ENCODE data around the gene NHSL2.

Gene NHSL2

DNA sequence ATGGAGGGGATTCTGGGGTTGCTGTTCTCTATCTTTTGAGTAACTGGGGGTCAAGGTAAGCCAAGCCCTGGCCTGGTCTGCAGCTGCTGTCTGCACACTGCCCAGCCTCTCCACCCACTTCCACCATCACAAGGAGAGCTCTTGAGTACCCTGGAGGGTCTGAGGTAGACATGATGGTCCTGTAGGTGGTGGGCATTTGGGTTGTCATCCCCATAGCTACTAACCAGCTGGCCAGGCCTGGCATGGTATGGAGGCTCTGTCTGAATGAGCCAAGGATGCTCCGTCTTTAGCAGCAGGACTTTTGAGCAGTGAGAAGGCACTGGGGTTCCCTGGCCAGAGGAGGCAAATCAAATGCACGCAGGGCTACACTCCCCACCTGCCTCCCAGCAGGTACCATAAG lies 82.7 kb downstream of the NHSL2 start:
- no peak for DNase-seq

DNA sequence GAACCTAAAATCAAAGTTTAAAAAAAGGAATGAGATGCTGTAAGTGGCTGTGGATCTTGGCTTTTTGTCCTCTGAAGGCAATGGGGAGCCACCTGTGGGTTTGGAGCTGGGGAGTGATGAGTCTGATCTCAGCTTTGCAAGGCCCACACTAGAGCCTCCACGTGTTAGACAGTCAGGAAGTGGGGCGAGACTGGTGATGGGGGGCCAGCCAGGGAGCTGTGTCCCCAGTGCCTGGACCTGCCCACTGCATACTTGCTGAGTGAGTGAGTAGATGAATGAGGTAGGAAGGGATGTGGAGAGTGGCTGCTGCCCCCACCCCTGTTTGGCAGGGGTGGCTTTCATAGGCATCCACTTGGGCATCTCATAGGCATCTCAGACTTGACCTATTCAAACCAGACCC lies 84.0 kb downstream of the NHSL2 start:
- no peak for DNase-seq

DNA sequence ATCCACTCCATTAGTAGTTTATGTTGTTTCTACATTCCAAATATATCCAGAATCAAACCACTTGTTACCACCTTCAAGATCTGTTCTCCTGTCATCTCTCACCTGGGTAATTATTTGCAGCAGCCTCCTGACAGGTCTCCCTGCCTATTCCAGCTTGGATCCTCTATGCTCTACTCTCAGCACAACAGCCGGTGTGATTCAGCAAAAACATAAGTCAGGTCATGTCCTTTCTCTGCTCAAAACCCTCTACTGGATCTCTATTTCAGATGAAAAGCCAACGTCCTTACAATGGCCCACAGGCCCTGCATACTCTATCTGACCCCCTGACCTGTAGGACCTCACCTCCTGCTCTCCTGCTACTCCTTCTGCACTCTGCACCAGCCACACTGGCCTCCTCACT lies 84.5 kb downstream of the NHSL2 start:
- DNase-seq: no peak

DNA sequence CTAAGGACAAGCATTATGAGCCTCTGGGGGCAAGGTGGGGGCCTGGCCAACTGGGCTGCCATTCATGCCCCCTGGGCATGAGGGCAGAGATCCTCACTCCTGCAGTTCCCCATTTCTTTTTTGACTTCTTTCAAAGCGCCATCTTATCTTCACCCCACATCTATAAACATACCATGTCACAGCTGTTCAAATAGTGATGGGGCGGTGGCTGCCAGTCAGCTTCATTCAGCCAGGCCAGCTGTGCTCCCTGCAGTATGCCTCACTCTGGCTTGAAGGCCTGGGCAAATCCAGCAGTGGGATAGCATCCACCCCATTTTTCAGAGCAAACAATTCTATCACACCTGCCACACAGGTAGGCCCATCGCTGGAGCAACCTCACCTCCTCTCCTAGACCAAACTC lies 85.5 kb downstream of the NHSL2 start:
- no peak for DNase-seq

DNA sequence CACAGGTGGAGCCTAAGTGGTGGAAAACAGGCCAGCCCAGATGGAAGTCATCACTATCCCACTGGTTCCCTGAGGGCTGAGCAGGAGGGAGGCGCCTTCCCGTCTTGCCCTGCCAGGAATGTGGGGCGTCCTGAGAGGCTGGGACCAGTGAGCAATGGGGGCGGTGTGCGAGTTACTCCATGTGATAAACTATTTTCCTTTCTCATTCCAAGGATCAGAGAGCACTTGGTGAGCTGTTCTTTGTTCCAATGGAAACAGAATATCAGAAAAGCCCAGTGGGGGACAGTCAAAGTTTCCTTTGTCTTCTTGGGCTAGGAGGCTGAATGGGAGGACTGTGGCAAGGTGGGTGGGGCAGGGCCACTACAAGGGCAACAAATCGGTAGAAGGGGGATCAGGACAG lies 86.2 kb downstream of the NHSL2 start:
- DNase-seq: no peak

DNA sequence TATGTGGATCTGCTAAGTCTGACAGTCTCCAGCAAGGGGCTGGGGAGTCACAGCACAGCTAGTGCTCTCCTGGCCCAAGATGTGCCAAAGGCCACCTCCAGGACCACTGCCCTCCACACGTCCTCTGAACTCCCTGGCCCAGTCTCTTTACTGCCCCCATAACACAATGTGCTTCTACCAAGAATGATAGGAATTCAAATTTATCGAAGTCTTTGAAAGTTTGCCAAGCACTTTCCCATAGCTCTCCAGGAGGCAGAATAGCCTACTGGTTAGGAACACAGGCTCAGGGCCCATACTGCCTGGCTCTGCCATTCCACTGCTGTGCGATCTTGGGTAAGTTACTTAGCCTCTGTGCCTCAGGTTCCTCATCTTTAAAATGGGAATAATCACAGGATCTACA lies 86.7 kb downstream of the NHSL2 start:
- DNase-seq: no peak

DNA sequence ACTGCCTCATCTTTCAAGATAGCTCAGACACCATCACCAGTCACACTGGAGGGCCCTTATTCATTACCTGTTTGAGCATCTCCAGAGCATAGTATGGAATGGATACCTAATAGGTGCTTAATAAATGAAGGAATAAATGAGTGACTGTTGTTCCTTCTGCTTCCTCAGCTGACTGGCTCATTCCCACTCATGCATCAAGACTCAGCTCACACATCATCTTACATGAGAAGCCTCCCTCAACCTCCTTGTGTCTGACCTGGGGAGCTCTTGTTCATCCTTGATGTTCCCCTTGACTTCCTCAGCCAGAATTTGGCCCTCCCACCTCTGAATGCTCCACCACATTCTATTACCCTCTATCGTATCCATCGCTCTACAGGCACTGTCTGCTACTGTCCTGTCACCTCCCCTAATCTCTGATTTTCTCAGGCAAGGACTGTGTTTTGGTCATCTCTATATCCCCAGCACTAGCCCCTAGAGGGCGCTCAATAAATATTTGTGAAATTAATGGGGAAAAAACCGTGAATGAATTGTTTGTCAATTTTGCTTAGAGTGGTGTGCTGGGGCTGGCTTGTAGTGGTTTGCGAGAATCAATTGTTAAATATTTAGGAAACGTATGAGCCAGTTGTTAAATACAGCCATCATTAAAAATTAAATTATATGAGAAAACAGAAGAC lies 88.3 kb downstream of the NHSL2 start:
- DNase-seq: peak; percentile 44

DNA sequence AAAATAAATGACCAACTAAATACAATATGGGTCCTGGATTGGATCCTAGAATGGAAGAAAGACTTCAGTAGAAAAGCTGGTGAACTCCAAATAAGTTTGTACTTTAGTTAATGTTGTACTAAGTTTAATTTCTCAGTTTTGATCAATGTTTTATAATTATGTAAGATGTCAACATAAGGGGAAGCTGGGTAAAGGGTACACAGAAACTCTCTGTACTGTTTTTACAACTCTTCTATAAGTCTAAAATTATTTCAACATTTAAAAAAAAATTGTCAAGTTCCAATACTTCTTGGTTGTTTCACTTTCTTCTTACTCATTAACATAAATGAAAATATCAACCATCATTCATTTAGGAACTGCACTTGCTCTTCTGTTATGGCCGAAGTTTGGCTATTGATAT lies 88.9 kb downstream of the NHSL2 start:
- no peak for DNase-seq

DNA sequence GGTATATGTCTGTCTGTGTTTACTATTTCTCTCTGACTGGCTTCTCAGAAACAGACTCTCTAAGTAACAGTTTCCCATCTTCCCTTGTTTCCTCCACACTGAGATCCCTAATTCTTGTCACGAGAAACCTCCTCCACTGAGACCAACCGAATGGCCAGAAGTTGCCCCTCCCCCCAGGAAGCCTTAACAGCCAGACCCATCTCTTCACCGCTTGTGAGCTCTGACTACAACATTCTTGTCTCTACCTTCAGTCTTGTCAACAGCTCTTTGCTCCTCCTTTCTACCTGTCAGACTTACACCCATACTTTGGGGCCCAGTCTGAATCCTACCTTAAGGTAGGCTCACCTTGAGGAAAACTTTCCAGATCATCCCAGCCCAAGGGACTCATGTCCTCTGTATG lies 90.8 kb downstream of the NHSL2 start:
- DNase-seq: no peak

DNA sequence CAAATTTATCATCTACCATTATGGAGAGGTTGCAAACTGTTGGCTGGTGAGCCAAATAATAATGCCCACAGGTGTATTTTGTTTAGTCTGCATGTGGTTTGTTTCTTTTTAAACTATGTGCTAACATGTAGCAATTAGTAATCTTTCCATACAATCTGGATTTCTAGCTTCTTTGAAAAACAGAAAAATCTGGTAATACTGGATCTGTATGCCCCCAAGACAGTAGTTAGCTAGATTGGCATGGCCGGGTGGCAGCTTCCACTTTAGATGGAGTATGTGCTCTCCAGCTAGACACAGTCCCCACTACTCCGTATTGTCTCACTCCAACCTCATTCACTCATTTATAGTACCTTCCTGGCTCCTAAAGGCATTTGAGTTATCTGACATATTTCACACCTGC lies 91.3 kb downstream of the NHSL2 start:
- no peak for DNase-seq

DNA sequence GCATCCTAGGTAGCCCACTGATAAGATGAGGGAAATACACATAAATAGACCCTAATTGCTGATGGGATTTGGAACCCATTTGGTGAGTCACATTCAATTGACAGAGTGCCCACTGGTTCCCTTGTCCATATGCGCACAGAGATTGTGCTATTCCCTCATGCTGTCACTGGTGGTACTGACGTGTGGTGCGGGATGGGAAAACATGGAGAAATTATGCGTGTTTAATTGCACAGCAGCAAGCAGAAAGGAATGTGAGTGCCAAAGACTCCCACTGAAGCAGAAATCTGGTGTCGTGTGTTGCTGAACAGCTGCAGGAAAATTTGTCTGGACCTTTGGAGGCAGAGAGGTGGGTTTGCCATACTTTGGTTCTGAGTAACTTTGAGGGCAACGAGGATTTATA lies 92.2 kb downstream of the NHSL2 start:
- DNase-seq: no peak

DNA sequence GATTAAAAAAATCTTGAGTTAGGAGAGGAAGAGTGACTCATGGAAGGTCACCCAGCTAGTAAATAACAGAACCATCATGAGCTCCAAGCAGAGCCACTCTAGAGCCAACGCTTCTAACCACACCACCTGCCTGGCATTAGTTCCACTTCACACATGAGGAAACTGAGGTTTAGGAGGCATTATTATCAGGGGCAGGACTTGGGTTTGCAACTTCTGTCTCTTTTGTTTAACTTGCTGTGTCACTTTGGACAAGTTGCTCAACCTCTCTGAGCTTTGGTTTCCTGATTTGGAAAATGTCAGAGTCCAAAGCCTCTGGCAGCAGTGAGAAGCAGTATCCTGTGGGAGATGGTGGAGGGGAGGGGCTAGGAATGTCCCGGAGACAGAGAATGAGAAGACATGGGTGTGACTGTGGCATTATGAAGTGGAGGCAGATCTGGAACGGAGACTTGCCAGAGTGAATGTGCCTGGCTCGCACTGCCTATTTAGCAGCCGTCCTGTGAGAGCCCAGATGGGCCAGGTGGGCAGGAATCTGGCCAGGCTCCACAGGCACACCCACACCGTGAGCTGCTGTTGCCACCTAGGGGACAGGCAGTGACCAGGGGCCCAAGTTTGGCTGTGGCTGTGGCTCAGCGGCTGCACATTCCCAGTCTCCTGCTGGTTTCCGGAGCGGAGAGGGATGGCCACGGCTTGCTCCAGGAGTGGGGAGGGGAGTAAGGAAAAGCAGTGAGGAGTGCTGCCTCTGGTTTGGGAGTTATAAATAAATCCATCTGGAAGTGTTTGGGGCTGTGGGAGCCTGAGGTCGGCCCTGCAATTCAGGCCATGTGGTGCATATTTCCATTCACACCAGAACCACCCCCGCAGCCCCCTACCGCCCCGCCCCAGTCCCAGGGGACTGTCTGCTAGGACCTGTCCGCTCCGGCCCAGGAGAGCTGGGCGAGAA lies 93.4 kb downstream of the NHSL2 start:
- no peak for DNase-seq

DNA sequence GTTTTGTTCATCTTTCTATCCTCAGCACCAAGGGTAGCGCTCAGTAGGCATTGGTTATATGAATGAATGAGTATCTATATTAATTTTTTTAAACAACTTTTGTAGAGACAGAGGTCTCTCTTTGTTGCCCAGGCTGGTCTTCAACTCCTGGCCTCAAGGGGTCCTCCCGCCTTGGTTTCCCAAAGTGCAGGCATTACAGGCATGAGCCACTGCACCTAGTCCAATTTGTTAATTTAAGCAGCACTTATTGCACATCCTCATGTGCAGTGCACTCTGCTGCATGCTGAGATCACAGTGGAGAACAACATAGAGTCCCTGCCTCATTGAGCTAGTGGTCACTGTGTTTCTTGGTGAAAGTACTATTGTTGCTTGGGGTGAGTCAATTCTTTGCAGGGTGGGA lies 94.4 kb downstream of the NHSL2 start:
- DNase-seq: no peak

DNA sequence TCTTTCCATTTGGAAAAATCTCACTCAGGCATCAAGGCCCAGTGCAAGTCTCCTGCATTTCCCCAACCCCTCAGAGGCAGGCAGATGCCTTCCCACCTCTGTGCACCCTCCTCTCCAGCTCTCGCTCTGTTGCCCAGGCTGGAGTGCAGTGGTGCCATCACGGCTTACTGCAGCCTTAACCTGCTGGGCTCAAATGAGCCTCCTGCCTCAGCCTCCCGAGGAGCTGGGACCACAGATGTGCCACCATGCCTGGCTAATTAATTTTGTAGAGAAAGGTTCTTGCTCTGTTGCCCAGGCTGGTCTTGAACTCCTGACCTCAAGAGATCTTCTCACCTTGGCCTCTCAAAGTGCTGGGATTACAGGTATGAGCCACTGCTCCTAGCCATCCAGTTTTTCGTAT lies 95.8 kb downstream of the NHSL2 start:
- no peak for DNase-seq

DNA sequence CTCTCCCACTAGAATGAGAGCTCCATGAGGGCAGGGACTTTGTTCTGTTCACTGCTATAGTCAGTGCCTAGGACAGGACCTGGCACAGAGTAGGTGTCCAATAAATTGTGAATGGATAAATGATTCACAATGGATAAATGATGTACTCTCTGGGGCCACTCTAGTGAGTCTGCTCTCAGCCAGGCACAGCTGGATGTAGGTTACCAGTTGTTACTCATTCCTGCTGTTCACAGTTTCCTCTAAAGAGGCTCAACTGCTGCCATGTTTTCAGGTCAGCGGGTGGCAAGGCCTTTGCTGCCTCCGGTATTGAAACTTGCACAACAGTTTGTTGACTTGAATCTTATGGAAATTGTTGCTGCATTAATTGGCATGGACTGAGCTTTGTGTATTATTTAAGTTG lies 99.1 kb downstream of the NHSL2 start:
- DNase-seq: no peak

DNA sequence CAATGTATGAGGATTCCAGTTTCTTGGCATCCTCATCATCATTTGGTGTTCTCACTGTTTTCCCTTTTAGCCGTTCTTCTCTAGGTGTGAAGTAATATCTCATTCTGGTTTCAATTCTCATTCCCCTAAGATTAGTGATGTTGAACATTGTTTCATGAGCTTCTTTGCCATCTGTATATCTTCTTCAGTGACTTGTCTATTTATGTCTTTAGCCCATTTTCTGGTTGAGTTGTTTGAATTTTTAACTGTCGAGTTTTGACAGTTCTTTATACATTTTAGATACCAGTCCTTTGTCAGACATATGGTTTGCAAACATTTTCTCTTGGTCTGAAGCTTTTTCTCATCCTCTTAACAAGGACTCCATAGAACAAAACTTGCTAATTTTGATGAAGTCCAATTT lies 101.1 kb downstream of the NHSL2 start:
- DNase-seq: no peak

DNA sequence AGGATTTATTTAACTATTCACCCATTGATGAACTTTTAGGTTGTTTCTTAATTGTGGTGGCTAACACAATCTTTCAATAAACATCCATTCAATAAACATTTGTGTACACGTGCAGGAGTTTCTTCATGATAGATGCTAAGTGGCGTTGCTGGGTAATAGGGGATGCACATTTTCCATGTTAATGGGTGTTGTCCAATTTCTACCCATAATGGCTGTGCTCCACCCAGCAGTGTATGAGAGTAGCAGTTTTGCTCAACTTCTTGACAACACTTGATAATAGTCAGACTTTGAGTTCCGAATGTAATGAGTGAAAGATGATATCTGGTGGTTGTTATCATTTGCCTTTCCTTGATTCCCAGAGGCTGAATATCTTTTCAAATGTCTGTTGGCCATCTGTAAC lies 104.7 kb downstream of the NHSL2 start:
- DNase-seq: no peak

DNA sequence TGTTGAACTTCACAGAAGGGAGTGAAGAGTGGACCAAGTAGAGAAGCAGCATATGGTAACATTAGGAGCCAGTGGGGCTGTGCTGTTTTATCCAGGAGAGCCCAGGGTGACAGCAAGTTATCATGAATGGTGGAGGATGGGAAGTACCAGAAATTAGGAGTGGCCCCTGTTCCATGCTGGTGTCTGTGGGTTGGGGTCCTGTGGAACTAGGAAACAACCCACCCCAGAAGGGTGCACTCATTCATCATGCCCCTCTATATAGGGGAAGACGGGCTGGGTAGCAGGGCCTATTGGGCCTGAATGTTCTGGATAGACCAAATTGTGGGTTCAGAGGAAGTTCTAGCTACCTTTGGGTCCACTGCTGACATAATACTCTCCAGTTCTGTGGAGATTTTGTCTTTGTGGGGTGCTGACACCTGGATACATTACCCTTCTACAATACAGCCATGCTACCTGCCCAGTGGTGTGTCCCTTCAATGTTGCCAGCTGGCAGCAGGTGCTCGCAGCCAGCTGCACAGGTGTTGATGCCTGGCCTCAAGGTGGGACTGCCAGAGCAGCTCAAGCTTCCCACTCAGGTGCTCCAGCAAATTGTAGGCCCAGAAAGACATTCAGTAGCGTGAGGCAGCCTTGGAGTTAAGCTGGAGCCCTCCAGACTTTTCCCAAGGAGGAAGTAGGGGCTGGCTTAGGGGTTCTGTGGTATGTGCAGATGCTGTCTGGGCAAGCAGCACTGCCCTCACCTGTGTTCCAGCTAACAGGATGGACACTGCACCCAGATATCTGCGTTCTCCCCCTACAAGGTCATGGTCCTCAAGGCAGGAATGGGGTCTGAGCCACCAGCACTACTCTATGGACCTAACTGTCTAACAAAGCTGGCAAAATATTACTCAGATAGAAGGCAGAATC lies 106.5 kb downstream of the NHSL2 start:
- no peak for DNase-seq

DNA sequence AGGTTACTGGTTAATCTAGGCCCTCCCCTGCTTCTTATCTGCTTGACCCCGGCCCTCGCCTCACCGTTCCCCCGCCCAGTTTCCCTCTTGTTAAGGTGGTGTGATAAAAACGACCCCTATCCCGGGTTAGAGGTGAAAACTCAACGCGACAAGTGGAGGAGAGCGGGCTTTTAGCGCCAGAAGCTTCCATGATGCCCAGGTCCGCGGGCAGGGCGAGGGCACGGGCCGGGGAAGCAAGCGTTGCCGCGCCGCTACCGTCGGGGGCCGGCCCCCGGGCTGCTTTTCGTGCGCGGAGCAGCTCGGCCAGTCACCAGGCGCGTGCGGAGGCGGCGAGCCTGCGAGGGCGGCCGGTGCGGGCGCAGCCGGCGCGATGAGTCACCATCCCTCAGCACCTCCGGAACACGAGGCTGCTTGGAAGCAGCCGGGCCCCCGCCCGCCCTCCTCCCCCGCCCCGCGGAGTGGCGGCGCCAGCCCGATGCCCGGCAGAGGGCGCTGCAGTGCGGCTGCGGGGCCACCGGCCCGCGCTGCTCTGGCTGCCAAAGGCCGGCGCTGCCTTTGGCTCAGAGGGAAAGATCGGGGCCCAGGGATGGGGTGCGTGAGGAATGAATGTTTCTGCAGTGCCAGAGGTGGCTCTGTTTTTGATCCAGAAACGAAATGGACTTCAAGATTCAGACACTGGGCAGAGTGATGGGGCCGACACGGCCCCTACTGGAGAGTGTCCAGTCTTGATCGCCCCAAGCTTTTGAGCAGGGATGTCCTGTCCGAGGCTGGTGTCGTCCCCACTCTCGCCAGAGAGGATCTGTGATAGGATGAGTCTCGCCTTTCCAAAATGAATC lies 107.8 kb downstream of the NHSL2 start:
- DNase-seq: peak; percentile 83

DNA sequence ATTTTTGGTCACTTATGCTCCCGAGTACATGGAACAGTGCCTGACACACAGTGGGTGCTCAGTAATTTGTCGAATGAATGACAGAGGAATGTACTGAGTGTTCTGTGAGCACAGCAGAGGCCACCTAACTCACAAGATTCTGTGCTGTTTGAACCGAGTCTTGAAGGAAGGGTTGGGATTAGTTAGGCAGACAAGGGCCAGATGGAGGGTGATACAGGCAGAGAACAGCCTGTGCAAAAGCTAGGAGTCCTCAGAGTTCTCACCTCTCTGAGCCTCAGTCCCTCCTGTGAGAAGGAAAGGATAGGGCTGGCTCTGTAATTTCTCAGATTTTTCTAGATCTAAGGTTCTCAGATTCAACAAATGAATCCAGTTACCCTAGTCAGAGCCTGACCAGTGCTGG lies 108.8 kb downstream of the NHSL2 start:
- no peak for DNase-seq

DNA sequence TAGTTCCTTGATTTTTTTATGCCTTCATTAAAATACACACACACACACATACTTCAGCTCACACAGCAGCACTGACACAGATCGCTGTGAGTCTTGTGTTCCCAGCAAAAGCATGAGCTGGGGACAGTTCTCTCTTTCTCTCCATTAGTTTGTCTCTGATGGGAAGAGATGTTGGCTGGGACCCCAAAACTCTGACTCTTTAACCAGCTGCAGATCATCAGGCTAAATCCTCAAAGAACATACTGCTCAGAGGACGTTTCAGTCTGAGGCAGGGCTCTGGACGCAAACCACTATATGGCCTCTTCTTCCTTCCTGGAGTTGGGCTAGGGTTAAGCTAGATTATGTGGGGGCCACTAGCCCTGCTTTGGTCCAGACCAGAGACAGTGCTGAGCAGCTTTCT lies 109.6 kb downstream of the NHSL2 start:
- DNase-seq: no peak

DNA sequence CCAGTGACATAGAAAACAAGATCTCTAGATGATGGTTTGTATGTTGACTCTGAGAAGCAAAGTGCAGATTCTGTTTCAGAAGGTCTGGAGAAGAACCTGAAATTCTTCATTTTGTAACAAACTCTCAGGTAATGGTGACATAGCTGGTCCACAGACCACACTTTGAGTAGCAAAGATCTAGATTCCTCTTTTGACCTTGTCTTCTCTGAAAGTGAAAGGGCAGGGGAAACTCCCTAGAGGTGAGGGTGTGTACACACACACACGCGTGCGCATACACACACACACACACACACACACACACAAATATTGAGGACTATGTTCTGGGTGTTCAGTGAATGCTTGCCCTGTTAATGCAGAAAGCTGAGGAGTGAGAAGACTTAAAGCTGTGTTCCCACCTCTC lies 110.1 kb downstream of the NHSL2 start:
- DNase-seq: no peak

DNA sequence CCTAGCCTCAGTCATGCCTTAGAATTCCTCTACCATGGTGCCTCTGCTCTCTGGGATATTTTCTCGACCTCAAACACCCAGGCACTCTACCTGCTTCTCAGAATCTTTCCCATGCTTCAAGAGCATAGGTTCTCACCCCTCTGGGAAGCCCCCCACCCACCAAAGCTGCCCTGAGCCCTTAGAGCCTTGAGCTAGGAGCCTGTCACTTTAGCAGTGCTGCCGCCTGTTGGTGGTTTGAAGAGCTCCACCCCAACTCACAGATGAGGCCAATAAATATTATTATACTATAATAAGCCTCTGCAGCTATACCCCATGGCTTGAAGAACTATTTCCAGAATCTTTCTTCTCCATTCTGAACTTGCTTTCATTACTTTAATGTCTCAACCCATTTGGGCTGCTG lies 111.3 kb downstream of the NHSL2 start:
- no peak for DNase-seq
